SK-N-SH (cell line): Measurements from ENCODE around the gene TENT5D.

ENCODE experiments used
- CTCF ChIP-seq: fragments of 200-600 bp; sonication (generic); IDR thresholded peaks from 2 replicates; pipeline ENCODE4 v1.6.1; 2017; ENCODE audit warnings: antibody characterized with exemption, mild to moderate bottlenecking, moderate library complexity
- ELF1 ChIP-seq: IDR thresholded peaks from 2 replicates; pipeline ENCODE4 v1.4.0; 2012
- EP300 ChIP-seq, 2 experiments: IDR thresholded peaks; 2 replicates each; pipeline versions ENCODE4 v1.4.0 to v1.6.1; 2012; ENCODE audit warnings: borderline replicate concordance in 1 of 2, low read depth in 1 of 2, low read length in 1 of 2
- GABPA ChIP-seq: IDR thresholded peaks from 2 replicates; pipeline ENCODE4 v1.4.0; 2012; ENCODE audit warnings: low read depth, mild to moderate bottlenecking
- IRF3 ChIP-seq: fragments of 150-350 bp; IDR thresholded peaks from 2 replicates; pipeline ENCODE4 v1.6.1; 2016; ENCODE audit warnings: mild to moderate bottlenecking, low read depth, low read length
- NRF1 ChIP-seq: IDR thresholded peaks from 2 replicates; pipeline ENCODE4 v1.6.1; 2012; ENCODE audit warnings: low read depth, mild to moderate bottlenecking, low read length
- SIN3A ChIP-seq: IDR thresholded peaks from 2 replicates; pipeline ENCODE4 v1.6.1; 2012; ENCODE audit warnings: low read depth, mild to moderate bottlenecking, low read length, moderate library complexity, borderline replicate concordance

GRCh38 chrX:80423744-80424143, 3.5 kb downstream of the TENT5D start:
- TF ChIP-seq SIN3A (no peak), EP300 (IDR thresholded peaks at IDR 0.05; ENCODE audit: borderline replicate concordance in 1 of 2, low read depth in 1 of 2, low read length in 1 of 2) (no peak), NRF1 (no peak), CTCF (no peak), ELF1 (no peak), GABPA (no peak), IRF3 (no peak)
